Activated CD8-positive, alpha-beta memory T cell treated with anti-CD3 and anti-CD28 coated beads, Interleukin-2, amount 50 U/mL, for 4 hours (primary cell): Measurements from ENCODE around the gene KPNB1.

Source experiments
- DNase-seq: peaks from one replicate; pipeline ENCODE4 v3.0.0-alpha.2; 2020

KPNB1 gene

DNA sequence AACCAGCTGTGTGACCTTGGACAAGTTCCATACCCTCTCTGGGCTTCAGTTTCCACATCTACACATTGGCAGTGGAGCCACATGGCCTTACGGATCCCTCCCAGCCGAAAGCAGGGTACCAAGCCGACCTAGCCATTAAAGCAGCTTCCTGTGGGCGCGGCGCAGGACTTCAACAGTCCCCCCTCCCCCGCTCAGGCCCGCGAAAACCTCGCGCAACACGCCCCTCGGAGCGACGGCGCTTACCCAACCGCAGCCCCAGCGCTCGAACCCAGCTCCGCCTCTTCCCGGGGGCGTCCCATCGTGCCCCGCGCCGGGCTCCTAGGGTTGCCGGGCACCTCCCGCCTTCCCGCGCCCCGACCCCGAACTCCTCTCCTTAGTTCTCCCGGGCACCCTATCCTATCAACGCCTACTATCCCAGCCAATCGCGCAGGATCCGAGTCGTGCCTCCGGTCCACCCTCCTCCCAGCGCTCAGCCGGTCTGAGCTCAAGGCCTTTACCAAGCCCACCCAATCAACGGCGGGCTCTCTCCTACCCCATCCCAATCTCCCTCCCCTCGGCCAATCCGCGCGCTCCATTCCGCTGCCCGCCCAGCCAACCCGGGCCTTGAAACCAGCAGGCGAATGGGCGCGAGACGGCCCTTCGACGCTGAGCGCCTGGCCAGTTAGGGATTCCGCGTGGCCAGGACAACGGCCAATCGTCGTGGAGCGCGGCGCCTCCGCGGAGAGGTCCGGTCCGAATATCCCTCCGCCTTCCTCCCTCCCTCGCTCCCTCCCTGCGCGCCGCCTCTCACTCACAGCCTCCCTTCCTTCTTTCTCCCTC lies at the start of gene KPNB1:
KPNB1 (plus strand) TSS at position 767 of the 819 bp plus-strand sequence. CDS start 326 bp downstream, outside the sequence.
- peak; percentile 94 for DNase-seq

DNA sequence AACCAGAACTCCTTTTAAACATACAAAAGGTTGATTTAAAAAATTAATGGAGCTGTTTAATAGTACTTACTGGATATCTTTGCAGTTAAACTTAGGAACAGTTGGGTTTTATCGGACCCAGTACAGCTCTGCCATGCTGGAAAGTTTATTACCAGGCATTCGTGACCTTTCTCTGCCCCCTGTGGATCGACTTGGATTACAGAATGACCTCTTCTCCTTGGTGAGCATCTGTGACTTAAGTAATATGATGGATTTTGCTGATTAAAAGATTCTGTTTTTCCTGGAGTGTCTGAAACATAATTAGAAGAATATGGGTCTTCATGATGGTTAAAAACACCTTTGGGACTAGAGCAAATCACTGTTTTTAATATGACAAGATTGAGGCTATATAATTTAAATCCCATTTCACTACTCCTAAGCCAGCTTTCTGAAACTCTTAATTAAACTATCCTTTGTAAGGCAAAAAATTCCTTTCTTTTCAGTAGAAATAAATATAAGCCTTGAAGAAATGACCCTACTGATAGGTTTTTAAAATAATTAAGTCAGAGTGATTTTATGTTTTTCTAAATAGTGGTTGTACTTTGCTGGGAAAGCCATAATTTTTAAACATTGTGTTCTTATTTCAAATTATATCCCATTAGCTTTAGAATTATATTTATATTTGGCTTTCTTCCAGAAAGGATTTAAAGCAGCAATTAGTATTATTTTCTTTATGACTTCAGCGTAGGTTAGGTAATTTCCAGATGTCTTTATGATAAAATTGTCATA lies 45.7 kb upstream of the KPNB1 start:
- DNase-seq: no peak

- no peak for DNase-seq
Measured at GRCh38 chr17:47604598-47604927, 45.2 kb upstream of the KPNB1 start.

DNA sequence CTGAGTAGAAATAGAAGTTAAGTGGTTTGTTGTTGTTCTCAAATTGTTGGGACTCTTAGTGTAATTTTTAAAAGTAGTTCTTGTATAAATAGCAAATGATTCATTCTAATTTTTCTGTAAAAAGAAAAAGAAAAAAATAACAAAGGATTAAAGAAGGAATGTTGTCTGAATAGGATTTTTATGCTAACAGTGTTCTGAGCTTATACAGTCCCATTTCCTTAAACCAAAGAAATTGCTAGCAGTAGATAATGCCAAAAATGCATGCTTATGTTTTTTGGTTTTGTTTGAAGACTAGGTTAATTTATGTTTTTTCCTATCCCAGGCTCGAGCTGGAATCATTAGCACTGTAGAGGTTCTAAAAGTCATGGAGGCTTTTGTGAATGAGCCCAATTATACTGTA lies 44.7 kb upstream of the KPNB1 start:
- no peak for DNase-seq

- DNase-seq: no peak
Measured at GRCh38 chr17:47607481-47607880, 42.2 kb upstream of the KPNB1 start.

- DNase-seq: no peak
Measured at GRCh38 chr17:47611372-47612350, 38.1 kb upstream of the KPNB1 start.

DNA sequence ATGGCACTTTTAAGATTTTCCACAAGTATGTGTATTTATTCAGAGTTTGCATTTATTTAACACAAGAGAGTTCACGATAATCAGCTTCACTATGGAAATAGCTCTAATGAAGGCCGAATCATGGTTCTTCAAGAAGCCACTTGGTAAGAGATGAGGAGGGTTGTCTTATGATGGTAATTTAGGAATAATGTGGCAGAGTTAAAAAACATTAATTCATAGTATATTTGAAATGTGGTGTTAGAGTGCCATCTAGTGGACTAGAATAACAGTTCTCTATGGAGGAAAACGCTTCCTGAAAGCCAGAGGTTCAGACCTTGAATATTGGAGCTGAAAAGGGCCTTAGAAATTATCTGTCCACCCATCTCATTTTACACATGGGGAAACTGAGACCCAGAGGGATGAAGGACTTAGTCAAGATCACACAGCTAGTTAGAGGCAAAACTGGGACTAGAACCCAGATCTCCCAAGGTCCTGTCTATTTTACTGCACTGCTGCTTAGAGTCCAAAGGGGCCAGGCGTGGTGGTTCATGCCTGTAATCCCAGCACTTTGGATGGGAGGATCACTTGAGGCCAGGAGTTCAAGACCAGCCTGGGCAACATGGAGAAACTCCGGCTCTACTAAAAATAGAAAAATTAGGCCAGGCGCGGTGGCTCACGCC lies 33.8 kb upstream of the KPNB1 start:
- no peak for DNase-seq

DNA sequence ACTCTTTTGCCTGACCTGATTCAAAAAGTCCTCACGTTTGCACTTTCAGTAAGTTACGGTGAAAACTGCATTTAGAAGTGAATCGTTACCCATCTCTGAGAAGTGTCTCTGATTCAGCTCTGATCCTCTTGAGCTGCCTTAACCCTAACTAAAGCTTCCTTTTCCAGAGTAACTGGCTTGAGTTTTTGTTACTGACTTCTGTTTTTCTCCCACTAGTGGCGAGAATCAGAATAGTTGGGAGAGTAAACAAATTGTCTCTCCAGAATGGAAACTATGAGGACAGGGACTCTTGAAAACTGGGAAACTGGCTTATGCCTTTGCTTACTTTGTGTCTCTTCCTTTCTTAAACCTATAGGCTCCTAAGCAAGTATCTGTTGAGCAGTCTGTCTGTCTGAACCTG lies 31.3 kb upstream of the KPNB1 start:
- DNase-seq: no peak

DNA sequence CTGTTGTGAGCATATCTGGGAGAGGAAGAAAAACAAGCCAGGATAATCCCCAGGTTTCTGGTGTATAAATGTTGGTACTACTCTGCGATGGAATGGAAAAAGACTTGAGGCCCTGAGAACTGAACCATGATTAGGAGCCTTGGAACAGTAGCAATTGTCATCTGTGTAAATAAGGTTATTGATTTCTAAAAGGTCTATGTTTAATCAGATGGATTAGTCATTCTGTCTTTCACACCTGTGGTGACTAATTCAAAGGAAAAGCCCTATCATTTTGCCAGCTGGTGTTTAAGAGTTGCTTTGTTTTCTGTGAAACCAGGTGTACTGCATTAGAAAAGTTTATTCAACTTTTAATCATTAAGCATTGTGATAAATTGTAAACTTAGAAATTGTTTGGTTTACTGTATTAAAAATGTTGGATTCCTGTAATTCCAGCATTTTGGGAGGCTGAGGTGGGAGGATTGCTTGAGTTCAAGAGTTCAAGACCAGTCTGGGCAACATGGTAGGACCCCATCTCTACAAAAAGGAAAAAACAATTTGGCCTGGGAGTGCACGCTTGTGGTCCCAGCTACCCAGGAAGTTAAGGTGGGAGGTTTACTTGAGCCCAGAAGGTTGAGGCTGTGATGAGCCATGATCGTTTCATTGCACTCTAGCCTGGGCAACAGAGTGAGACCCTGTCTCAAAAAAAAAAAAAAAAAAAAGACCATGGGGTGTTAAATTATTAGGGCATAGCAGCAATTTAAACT lies 29.0 kb upstream of the KPNB1 start:
- no peak for DNase-seq

DNA sequence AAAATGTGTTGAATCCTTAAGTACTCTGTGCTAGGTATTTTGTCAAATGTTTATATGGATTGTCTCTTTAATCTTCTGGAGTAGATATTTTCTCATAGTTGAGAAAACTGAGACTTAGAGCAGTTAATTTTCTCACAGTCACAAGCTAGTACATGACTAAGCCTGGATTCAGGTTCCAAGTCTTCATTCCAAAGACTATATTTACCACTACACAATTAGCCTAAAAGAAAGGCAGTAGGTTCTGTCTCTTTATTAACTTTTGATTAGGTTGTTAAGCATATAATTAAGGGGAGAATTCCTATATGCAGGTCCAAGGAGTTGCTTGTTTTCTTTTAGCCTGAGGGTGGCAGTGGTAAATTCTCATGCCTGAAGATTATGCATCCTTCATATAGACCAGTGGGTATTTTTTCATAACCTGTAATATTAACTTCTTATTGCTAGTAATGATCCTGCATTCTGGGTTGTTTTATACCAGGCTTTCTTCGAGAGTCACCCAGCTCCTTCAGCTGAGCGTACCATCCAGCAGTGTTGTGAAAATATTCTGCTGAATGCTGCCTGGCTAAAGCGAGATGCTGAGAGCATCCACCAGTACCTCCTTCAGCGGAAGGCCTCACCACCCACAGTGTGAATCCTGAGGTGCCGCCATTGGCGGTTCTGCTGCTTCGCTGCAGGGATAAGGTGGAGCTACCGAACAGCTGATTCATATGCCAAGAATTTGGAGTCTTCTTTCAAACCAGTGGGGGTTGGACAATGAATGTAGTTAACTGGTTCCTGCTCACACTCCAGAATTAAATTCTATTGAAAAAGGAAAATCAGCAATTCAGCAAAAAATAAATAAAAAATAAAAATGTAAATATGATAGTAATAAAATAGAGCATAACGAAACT lies 28.2 kb upstream of the KPNB1 start:
- no peak for DNase-seq

- no peak for DNase-seq
Measured at GRCh38 chr17:47622180-47622549, 27.6 kb upstream of the KPNB1 start.

GRCh38 chr17:47624727-47625068 lies 25.0 kb upstream of the KPNB1 start:
- no peak for DNase-seq

DNA sequence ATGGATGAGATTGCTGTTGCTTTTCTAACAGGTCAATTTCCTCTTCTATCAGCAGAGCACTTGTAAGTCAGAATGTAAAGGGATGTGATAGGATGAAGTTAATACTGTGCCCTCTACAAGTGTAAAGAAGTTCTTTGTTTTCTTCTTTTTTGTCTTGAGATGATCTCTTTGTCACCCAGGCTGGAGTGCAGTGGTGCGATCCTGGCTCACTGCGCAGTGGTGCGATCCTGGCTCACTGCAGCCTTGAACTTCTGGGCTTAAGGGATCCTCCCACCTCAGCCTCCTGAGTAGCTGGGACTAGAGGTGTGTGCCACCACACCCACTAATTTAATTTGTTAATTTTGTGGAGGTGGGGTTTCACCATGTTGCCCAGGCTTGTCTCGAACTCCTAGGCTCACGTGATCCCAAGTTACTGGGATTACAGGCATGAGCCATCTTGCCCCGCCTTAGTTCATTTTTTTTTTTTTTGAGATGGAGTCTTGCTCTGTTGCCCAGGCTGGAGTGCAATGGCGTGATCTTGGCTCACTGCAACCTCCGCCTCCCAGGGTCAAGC lies 21.6 kb upstream of the KPNB1 start:
- no peak for DNase-seq

DNA sequence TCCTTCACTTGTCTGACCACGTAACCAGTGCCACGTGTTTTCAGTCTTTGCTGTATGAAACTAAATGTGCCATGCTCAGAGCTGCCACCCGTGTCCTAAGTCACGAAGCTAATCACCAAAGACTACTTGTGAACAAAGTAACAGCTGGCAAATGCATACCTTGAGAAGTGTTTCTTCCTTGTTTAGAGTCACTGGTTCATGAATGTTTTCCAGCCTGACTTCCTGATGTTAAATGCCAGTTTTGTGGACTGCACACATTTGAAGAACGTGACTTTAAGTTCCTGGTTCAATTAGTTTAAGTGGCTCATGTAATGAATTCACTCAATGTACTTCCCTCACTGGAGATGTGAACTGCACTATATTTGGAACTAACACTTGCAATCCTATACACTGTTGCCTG lies 19.9 kb upstream of the KPNB1 start:
- DNase-seq: no peak

GRCh38 chr17:47630614-47631013 lies 19.1 kb upstream of the KPNB1 start:
- DNase-seq: no peak

DNA sequence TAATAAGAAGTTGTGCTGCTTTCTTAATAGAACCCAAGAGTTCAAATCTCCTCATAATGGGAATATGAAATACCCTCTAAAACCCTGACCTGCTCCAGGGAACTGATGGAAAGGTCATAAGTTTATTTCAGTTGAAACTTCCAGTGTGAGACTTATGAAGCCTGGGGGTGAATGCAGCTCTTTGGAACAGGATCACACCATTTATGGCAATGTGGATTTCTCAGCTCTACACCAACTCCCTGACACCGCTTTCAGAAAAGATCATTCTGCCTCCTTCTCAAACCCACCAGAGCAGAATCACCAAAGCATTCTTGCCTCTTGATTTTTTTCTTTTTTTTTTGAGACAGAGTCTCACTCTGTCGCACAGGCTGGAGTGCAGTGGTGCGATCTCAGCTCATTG lies 16.7 kb upstream of the KPNB1 start:
- DNase-seq: no peak

- DNase-seq: no peak
Measured at GRCh38 chr17:47633996-47634395, 15.7 kb upstream of the KPNB1 start.

DNA sequence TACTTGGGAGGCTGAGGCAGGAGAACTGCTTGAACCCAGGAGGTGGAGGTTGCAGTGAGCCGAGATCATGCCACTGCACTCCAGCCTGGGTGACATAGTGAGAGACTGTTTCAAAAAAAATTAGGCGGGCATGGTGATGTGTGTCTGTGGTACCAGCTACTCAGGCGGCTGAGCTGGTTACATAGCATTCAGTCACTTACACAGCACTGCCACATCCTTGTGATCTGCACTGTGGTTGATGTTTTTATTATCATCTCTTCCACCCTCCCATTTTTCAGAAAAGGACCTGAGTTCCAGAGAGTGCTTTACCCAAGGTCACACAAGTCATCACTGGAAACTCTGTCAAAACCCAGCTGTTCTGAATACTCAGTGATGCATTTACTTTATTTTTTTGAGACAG lies 14.8 kb upstream of the KPNB1 start:
- no peak for DNase-seq

DNA sequence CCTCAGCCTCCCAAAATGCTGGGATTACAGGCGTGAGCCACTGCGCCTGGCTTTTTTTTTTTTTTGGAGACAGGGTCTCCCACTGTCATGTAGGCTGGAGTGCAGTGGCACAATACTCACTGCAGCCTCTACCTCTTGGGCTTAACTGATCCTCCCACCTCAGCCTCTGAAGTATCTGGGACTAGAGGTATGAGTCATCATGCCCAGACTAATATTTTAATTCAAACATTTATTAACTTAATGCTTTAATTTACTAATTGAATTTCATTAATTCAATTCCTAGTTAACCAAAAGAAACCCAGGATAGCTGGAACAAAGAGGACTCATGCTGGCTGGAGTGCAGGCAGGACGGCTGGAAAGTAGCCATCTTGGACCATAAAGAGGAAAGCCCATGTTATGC lies 14.0 kb upstream of the KPNB1 start:
- no peak for DNase-seq

- DNase-seq: no peak
Measured at GRCh38 chr17:47636273-47637030, 13.3 kb upstream of the KPNB1 start.
